WTC11 (cell line): ENCODE measurements around the gene CDK17. TPM values are rescaled to one million over a fixed set of nuclear protein-coding genes. Genes with fewer than 3 reads are reported as not detected.

Experiments
- ATAC-seq: fragments of 200-7000 bp; cut with Tn5 transposase; 2 replicates; pipeline ENCODE4 v1.10.0; 2021; ENCODE audit warnings: mild to moderate bottlenecking, moderate library complexity
- CTCF ChIA-PET: fragments of 300-600 bp; sonication (Branson Sonifier 250); formaldehyde crosslinking; loops from one replicate; lab custom pipeline; 2021; ENCODE audit warnings: antibody characterized with exemption; lab: Charles Lee
- POLR2A ChIA-PET: fragments of 350-600 bp; sonication (Branson Sonifier 250); formaldehyde crosslinking; loops from one replicate; lab custom pipeline; 2021; ENCODE audit warnings: antibody characterized with exemption; lab: Charles Lee
- DNase-seq: peaks from one replicate; pipeline ENCODE4 v3.0.0; 2021; ENCODE audit warnings: low spot score
- H3K27ac Mint-ChIP-seq: 2 replicates; pipeline ENCODE4 v1.8.0; 2021; ENCODE audit warnings: mixed read lengths
- H3K27me3 Mint-ChIP-seq: 2 replicates; pipeline ENCODE4 v1.8.0; 2021; ENCODE audit warnings: low read depth, mild to moderate bottlenecking, moderate library complexity, mixed read lengths
- H3K36me3 Mint-ChIP-seq: 2 replicates; pipeline ENCODE4 v1.8.0; 2021; ENCODE audit warnings: mixed read lengths
- H3K4me1 Mint-ChIP-seq: 2 replicates; pipeline ENCODE4 v1.8.0; 2022; ENCODE audit warnings: mixed read lengths
- H3K4me3 Mint-ChIP-seq: 2 replicates; pipeline ENCODE4 v1.8.0; 2021; ENCODE audit warnings: mild to moderate bottlenecking, moderate library complexity, mixed read lengths
- H3K9me3 Mint-ChIP-seq: 2 replicates; pipeline ENCODE4 v1.8.0; 2021; ENCODE audit warnings: mixed read lengths
- AFF4 ChIP-seq: sonication (generic); formaldehyde crosslinking; IDR thresholded peaks from 2 replicates; pipeline ENCODE4 v1.8.1; 2023; ENCODE audit warnings: mild to moderate bottlenecking, missing genetic modification reagents, borderline replicate concordance
- AR ChIP-seq: fragments of 250-450 bp; sonication (Bioruptor Pico); IDR thresholded peaks from 2 replicates; pipeline ENCODE4 v1.9.0; 2021; ENCODE audit warnings: mild to moderate bottlenecking
- ATF2 ChIP-seq: sonication (generic); formaldehyde crosslinking; IDR thresholded peaks from 2 replicates; pipeline ENCODE4 v1.8.1; 2022; ENCODE audit warnings: low read depth, missing genetic modification reagents, borderline replicate concordance
- CBFB ChIP-seq: sonication (generic); formaldehyde crosslinking; IDR thresholded peaks from 2 replicates; pipeline ENCODE4 v1.8.1; 2022; ENCODE audit warnings: mild to moderate bottlenecking, low read depth, missing genetic modification reagents
- ESRRA ChIP-seq: sonication (generic); formaldehyde crosslinking; IDR thresholded peaks from 2 replicates; pipeline ENCODE4 v1.8.1; 2022; ENCODE audit warnings: mild to moderate bottlenecking, missing genetic modification reagents, borderline replicate concordance
- FOXP1 ChIP-seq: sonication (generic); formaldehyde crosslinking; IDR thresholded peaks from 2 replicates; pipeline ENCODE4 v1.8.0; 2022; ENCODE audit warnings: missing genetic modification reagents, mild to moderate bottlenecking, moderate library complexity, borderline replicate concordance
- FOXP4 ChIP-seq: sonication (generic); formaldehyde crosslinking; IDR thresholded peaks from 2 replicates; pipeline ENCODE4 v1.8.0; 2022; ENCODE audit warnings: mild to moderate bottlenecking, missing genetic modification reagents
- GRHL2 ChIP-seq: fragments of 250-450 bp; sonication (Bioruptor Pico); IDR thresholded peaks from 2 replicates; pipeline ENCODE4 v1.8.0; 2022; ENCODE audit warnings: mild to moderate bottlenecking, moderate library complexity; ENCODE audit not compliant: insufficient replicate concordance, severe bottlenecking
- HMGA2 ChIP-seq: fragments of 250-450 bp; sonication (Bioruptor Pico); IDR thresholded peaks from 2 replicates; pipeline ENCODE4 v1.4.0; 2021; ENCODE audit warnings: mild to moderate bottlenecking, moderate library complexity
- HMGXB4 ChIP-seq: sonication (generic); formaldehyde crosslinking; IDR thresholded peaks from 2 replicates; pipeline ENCODE4 v1.8.1; 2023; ENCODE audit warnings: mild to moderate bottlenecking, moderate library complexity, missing genetic modification reagents
- MAX ChIP-seq: sonication (generic); formaldehyde crosslinking; IDR thresholded peaks from 2 replicates; pipeline ENCODE4 v1.8.0; 2022; ENCODE audit warnings: mild to moderate bottlenecking, missing genetic modification reagents
- MYBL2 ChIP-seq: sonication (generic); formaldehyde crosslinking; IDR thresholded peaks from 2 replicates; pipeline ENCODE4 v1.8.1; 2023; ENCODE audit warnings: mild to moderate bottlenecking, moderate library complexity, missing genetic modification reagents
- PRRX2 ChIP-seq: fragments of 250-450 bp; sonication (Bioruptor Pico); IDR thresholded peaks from 2 replicates; pipeline ENCODE4 v1.8.0; 2021; ENCODE audit warnings: mild to moderate bottlenecking
- SOX15 ChIP-seq: fragments of 250-450 bp; sonication (Bioruptor Pico); IDR thresholded peaks from 2 replicates; pipeline ENCODE4 v1.9.0; 2021; ENCODE audit warnings: mild to moderate bottlenecking
- ZBTB43 ChIP-seq: sonication (generic); formaldehyde crosslinking; IDR thresholded peaks from 2 replicates; pipeline ENCODE4 v1.8.1; 2023; ENCODE audit warnings: mild to moderate bottlenecking, missing genetic modification reagents
- ZNF138 ChIP-seq: sonication (generic); formaldehyde crosslinking; conservative IDR thresholded peaks from 2 replicates; pipeline ENCODE4 v1.8.1; 2022; ENCODE audit warnings: mild to moderate bottlenecking, moderate library complexity, missing genetic modification reagents
- ZNF219 ChIP-seq: sonication (generic); formaldehyde crosslinking; IDR thresholded peaks from 2 replicates; pipeline ENCODE4 v1.8.0; 2023; ENCODE audit warnings: missing genetic modification reagents, mild to moderate bottlenecking, borderline replicate concordance
- ZNF532 ChIP-seq: fragments of 250-450 bp; sonication (Bioruptor Pico); IDR thresholded peaks from 2 replicates; pipeline ENCODE4 v1.9.0; 2021; ENCODE audit warnings: mild to moderate bottlenecking, borderline replicate concordance
- total RNA-seq: library from RNA; stranded (reverse); gene quantifications from 3 replicates; pipeline ENCODE4 v1.2.3, GENCODE V29; 2021

The CDK17 gene
- total RNA-seq, 1 experiment from 2014 or later, result 20.0 TPM

- Mint-ChIP-seq H3K36me3 (no peaks in the 10 kb centered on the region), H3K9me3 (0 out of 2 replicates have a peak, but pooled peaks cover 2% of the 10 kb centered on the region), H3K27ac (no peak overlapping the region), H3K4me1 (peaks cover 27% of the 10 kb centered on the region), H3K4me3 (no peak overlapping the region), H3K27me3 (no peaks in the 10 kb centered on the region)
- no peak for ATAC-seq
- ChIA-PET POLR2A (no interaction called here), CTCF (interaction anchor here (0.9 kb wide), 1 partner anchor 61 kb away, joined by 3 read pairs; no protein-coding TSS in a partner anchor)
- no peak for DNase-seq
- TF ChIP-seq MAX (CRISPR knock-in tag), result no peak
- no peak for TF ChIP-seq MYBL2 (CRISPR knock-in tag)
- no peak for TF ChIP-seq AR (CRISPR knock-in tag)
- no peak for TF ChIP-seq SOX15 (CRISPR knock-in tag)
- no peak for TF ChIP-seq ESRRA (CRISPR knock-in tag)
- TF ChIP-seq FOXP4 (CRISPR knock-in tag), result no peak
- no peak for TF ChIP-seq FOXP1
- no peak for TF ChIP-seq HMGXB4
- no peak for TF ChIP-seq PRRX2 (CRISPR knock-in tag)
- TF ChIP-seq ATF2, result no peak
- TF ChIP-seq GRHL2 (CRISPR knock-in tag), result no peak
- no peak for TF ChIP-seq ZNF532 (CRISPR knock-in tag)
- TF ChIP-seq HMGA2 (CRISPR knock-in tag), result no peak
- no peak for TF ChIP-seq ZBTB43
- no peak for TF ChIP-seq ZNF138
- no peak for TF ChIP-seq AFF4 (CRISPR knock-in tag)
- TF ChIP-seq ZNF219, result no peak
- no peak for TF ChIP-seq CBFB
Observed at GRCh38 chr12:96364092-96364700, 36.0 kb downstream of the CDK17 start.
